GM23248 (cell line): ENCODE measurements around the gene C22orf31. TPM values are rescaled to one million over a fixed set of nuclear protein-coding genes. Genes with fewer than 3 reads are reported as not detected.

Experiments
- DNase-seq: peaks from one replicate; pipeline ENCODE4 v3.0.0-alpha.2; 2015
- H2AFZ ChIP-seq: fragments of 200-600 bp; sonication (generic); 2 replicates; pipeline ENCODE4 v1.6.1; 2016; ENCODE audit warnings: antibody characterized with exemption
- H3F3A ChIP-seq: fragments of 200-600 bp; sonication (generic); 2 replicates; pipeline ENCODE4 v1.6.1; 2016; ENCODE audit warnings: mild to moderate bottlenecking, antibody characterized with exemption, mixed run types; ENCODE audit not compliant: insufficient read depth
- H3K27ac ChIP-seq: fragments of 200-600 bp; sonication (generic); 2 replicates; pipeline ENCODE4 v1.5.1; 2016; ENCODE audit warnings: mild to moderate bottlenecking
- H3K27me3 ChIP-seq: fragments of 200-600 bp; sonication (generic); replicated peaks from 2 replicates; pipeline ENCODE4 v1.6.1; 2016; ENCODE audit warnings: mild to moderate bottlenecking; ENCODE audit not compliant: insufficient read depth
- H3K36me3 ChIP-seq: fragments of 200-600 bp; sonication (generic); 2 replicates; pipeline ENCODE4 v1.6.1; 2016; ENCODE audit warnings: low read depth, mild to moderate bottlenecking
- H3K4me1 ChIP-seq: fragments of 200-600 bp; sonication (generic); 2 replicates; pipeline ENCODE4 v1.6.1; 2016; ENCODE audit warnings: mild to moderate bottlenecking; ENCODE audit not compliant: insufficient read depth
- H3K4me2 ChIP-seq: fragments of 200-600 bp; sonication (generic); one replicate; pipeline ENCODE4 v1.6.1; 2016; ENCODE audit warnings: mild to moderate bottlenecking; ENCODE audit not compliant: unreplicated experiment
- H3K4me3 ChIP-seq: fragments of 200-600 bp; sonication (generic); 2 replicates; pipeline ENCODE4 v1.5.1; 2016; ENCODE audit warnings: mild to moderate bottlenecking
- H3K79me2 ChIP-seq: fragments of 200-600 bp; sonication (generic); 2 replicates; pipeline ENCODE4 v1.6.1; 2016; ENCODE audit warnings: mild to moderate bottlenecking; ENCODE audit not compliant: insufficient read depth
- H3K9ac ChIP-seq: fragments of 200-600 bp; sonication (generic); 2 replicates; pipeline ENCODE4 v1.6.1; 2016; ENCODE audit warnings: mild to moderate bottlenecking
- H3K9me2 ChIP-seq: fragments of 200-600 bp; sonication (generic); 2 replicates; pipeline ENCODE4 v1.6.1; 2016; ENCODE audit warnings: mixed run types, mild to moderate bottlenecking, moderate library complexity; ENCODE audit not compliant: insufficient read depth
- H3K9me3 ChIP-seq: fragments of 200-600 bp; sonication (generic); one replicate; pipeline ENCODE4 v1.6.1; 2017; ENCODE audit warnings: low read depth
- H4K20me1 ChIP-seq: fragments of 200-600 bp; sonication (generic); 2 replicates; pipeline ENCODE4 v1.6.0; 2016; ENCODE audit not compliant: insufficient read depth
- EZH2 ChIP-seq: fragments of 200-600 bp; sonication (generic); IDR thresholded peaks from 2 replicates; pipeline ENCODE4 v1.6.1; 2018; ENCODE audit warnings: antibody characterized with exemption, mild to moderate bottlenecking; ENCODE audit not compliant: insufficient read depth, poor library complexity, severe bottlenecking
- EZH2phosphoT487 ChIP-seq: fragments of 200-600 bp; sonication (generic); IDR thresholded peaks from 2 replicates; pipeline ENCODE4 v1.6.1; 2018; ENCODE audit warnings: antibody characterized with exemption, moderate library complexity, mild to moderate bottlenecking, low read depth; ENCODE audit not compliant: insufficient read depth
- WGBS, 2 experiments: methylation state at CpG; one replicate each; pipeline ENCODE4 v1.1.6; 2015 to 2017; ENCODE audit warnings: low lambda C conversion rate in 2 of 2, low coverage in 1 of 2; ENCODE audit errors: missing lambda C conversion rate in 2 of 2; 5-methylcytosine and 5-hydroxymethylcytosine counted together
- in situ Hi-C: fragments of 300-500 bp; cut with MboI; formaldehyde crosslinking; loops from 2 replicates; pipeline ENCODE4 v1.15.0; 2020
- polyA plus RNA-seq: library from polyadenylated mRNA; unstranded; fragments of >200 nt; fragmentation: Nextera tagmentation; extraction: Ambion mirVana; gene quantifications from 2 replicates; pipeline ENCODE4 v1.2.1, GENCODE V29; 2016
- total RNA-seq: library from RNA; depleted of rRNA; stranded (reverse); fragments of >200 nt; shearing (Covaris generic); gene quantifications from 2 replicates; pipeline ENCODE4 v1.2.3, GENCODE V29; 2014; rRNA removed

C22orf31 gene
- total and polyA plus RNA-seq, 2 experiments from 2014 or later = not detected

GRCh38 chr22:29012101-29012433, 49.6 kb downstream of the C22orf31 start:
- TF ChIP-seq EZH2 (no peak), EZH2phosphoT487 (no peak)

GRCh38 chr22:29011240-29012100, 50.2 kb downstream of the C22orf31 start:
- no peak overlapping the region for H3K4me2 ChIP-seq
- no peak for DNase-seq
- no peaks in the 10 kb centered on the region for H3K79me2 ChIP-seq
- no peaks in the 10 kb centered on the region for H3K4me1 ChIP-seq
- in situ Hi-C loops = no loop called here
- no peaks in the 10 kb centered on the region for H4K20me1 ChIP-seq
- no peak overlapping the region for H2AFZ ChIP-seq
- 89 to 93% methylated on average over 14 of the region's 14 CpGs for WGBS, 2 experiments
- no peaks in the 10 kb centered on the region for H3K36me3 ChIP-seq
- no peak overlapping the region for H3K4me3 ChIP-seq
- no peak overlapping the region for H3K27ac ChIP-seq
- no peaks in the 10 kb centered on the region for H3F3A ChIP-seq
- TF ChIP-seq EZH2phosphoT487 = no peak
- TF ChIP-seq EZH2 = no peak
- H3K9me2 ChIP-seq = no peaks in the 10 kb centered on the region
- no peaks in the 10 kb centered on the region for H3K27me3 ChIP-seq
- H3K9me3 ChIP-seq = no peaks in the 10 kb centered on the region
- no peak overlapping the region for H3K9ac ChIP-seq

More at GRCh38 chr22:29012101-29012433, 49.6 kb downstream of the C22orf31 start:
- in situ Hi-C loops = no loop called here
- Histone ChIP-seq H3K9me3 (no peaks in the 10 kb centered on the region), H3F3A (no peaks in the 10 kb centered on the region), H3K27me3 (no peaks in the 10 kb centered on the region), H3K9ac (no peak overlapping the region), H3K4me3 (no peak overlapping the region), H3K79me2 (no peaks in the 10 kb centered on the region), H3K36me3 (no peaks in the 10 kb centered on the region), H4K20me1 (no peaks in the 10 kb centered on the region), H3K4me1 (no peaks in the 10 kb centered on the region), H3K9me2 (no peaks in the 10 kb centered on the region), H3K27ac (no peak overlapping the region), H3K4me2 (no peak overlapping the region), H2AFZ (no peak overlapping the region)
- WGBS, 2 experiments = 90% methylated on average over 4 of the region's 4 CpGs
- DNase-seq = no peak

- in situ Hi-C loops = no loop called here
- H3F3A ChIP-seq = no peaks in the 10 kb centered on the region
- WGBS, 2 experiments = 97 to 98% methylated on average over 5 of the region's 5 CpGs
- H2AFZ ChIP-seq = no peak overlapping the region
- no peak overlapping the region for H3K4me2 ChIP-seq
- no peaks in the 10 kb centered on the region for H3K9me2 ChIP-seq
- no peaks in the 10 kb centered on the region for H3K36me3 ChIP-seq
- H3K9me3 ChIP-seq = no peaks in the 10 kb centered on the region
- H4K20me1 ChIP-seq = no peaks in the 10 kb centered on the region
- no peak for TF ChIP-seq EZH2
- no peak for TF ChIP-seq EZH2phosphoT487
- no peak overlapping the region for H3K27ac ChIP-seq
- no peak for DNase-seq
- no peaks in the 10 kb centered on the region for H3K27me3 ChIP-seq
- H3K9ac ChIP-seq = no peak overlapping the region
- no peak overlapping the region for H3K4me3 ChIP-seq
- H3K79me2 ChIP-seq = no peaks in the 10 kb centered on the region
- H3K4me1 ChIP-seq = no peaks in the 10 kb centered on the region
Measured at GRCh38 chr22:29009148-29009547, 52.5 kb downstream of the C22orf31 start.

Other genes with a start within 250 kb of the C22orf31 start
- gene ZNRF3, start 178.3 kb downstream of the C22orf31 start, total RNA-seq = 1.8 and 3.9 TPM in 2 replicates
- 0.56 and 0.60 TPM in 2 replicates for gene ZNRF3, start 178.3 kb downstream of the C22orf31 start, polyA plus RNA-seq
- 2.7 and 4.4 TPM in 2 replicates for gene KREMEN1, start 11.2 kb upstream of the C22orf31 start, total RNA-seq
- 4.3 and 4.5 TPM in 2 replicates for gene KREMEN1, start 11.2 kb upstream of the C22orf31 start, polyA plus RNA-seq
- gene EMID1, start 144.1 kb upstream of the C22orf31 start, total RNA-seq = not detected in 2 replicates
- gene EMID1, start 144.1 kb upstream of the C22orf31 start, polyA plus RNA-seq = not detected in 2 replicates
- 37.3 and 43.5 TPM in 2 replicates for gene RHBDD3, start 206.2 kb upstream of the C22orf31 start, total RNA-seq
- gene RHBDD3, start 206.2 kb upstream of the C22orf31 start, polyA plus RNA-seq = 28.8 and 31.4 TPM in 2 replicates
- gene EWSR1, start 206.4 kb upstream of the C22orf31 start, total RNA-seq = 154 and 190 TPM in 2 replicates
- gene EWSR1, start 206.4 kb upstream of the C22orf31 start, polyA plus RNA-seq = 198 and 210 TPM in 2 replicates
- gene GAS2L1, start 244.8 kb upstream of the C22orf31 start, total RNA-seq = 23.7 and 26.3 TPM in 2 replicates
- 21.2 and 22.7 TPM in 2 replicates for gene GAS2L1, start 244.8 kb upstream of the C22orf31 start, polyA plus RNA-seq